ENCODE results near the gene SLC5A3. TPM values are rescaled to one million over a fixed set of nuclear protein-coding genes. Genes with fewer than 3 reads are reported as not detected.
A peak's percentile ranks its signal among the peaks of the same experiment; 100 is the strongest.

The SLC5A3 gene
- total and polyA plus RNA-seq, 2 experiments from 2014 or later = 6.2 to 32.7 TPM

DNA sequence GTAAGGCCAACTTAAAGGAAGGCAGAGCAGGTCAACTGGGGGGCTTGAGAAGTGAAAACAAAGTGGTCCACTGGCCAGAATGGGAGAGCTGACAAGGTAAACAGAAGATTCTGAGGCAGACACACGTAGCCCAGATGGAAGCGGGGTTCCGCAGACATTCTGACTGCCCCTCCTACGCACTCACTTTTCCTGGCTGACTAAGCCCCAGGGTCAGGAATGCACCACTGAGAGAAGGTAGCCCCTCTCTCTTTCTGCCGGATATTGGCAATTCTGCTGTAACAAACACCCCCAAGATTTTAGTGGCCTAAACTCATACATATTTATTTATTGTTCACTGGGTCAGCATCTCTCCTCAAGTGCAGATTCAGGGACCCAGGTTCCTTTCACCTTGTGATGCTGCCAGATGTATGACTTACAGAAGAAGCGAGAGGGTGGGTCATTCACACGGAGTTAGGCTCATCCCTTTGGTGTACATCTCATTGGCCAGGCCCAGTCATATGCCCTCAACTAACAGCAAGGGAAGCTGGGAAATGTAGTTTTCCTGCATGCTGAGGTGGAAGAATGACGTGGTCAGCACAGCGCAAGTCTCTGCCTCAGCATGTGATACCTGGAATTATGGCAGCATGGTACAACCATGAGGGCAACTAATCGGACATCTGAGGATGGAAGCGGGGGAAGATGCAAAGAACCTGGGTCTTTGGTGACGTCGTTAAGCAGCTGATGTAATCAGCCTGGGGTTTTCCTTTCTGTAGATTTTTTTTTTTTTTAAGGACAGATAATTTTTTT, 43.4 kb upstream of the SLC5A3 start:
- H3K36me3 ChIP-seq (ENCODE audit: insufficient read depth) = no peaks in the 10 kb centered on the region
- no peaks in the 10 kb centered on the region for H3K9me3 Mint-ChIP-seq
- H3K4me3 ChIP-seq = peak overlapping the region; percentile 31; the same call in 1 of the 2 replicates
- H3K27ac ChIP-seq (ENCODE audit: low read depth) = no peak overlapping the region
- peak; percentile 87 for TF ChIP-seq CREB1 (CRISPR knock-in tag; IDR thresholded peaks at IDR 0.05; ENCODE audit: low read depth)
- TF ChIP-seq EZH2 (IDR thresholded peaks at IDR 0.05; ENCODE audit: low read depth, unreplicated experiment) = no peak
- TF ChIP-seq ETS1 (IDR thresholded peaks at IDR 0.05) = peak; percentile 88
- TF ChIP-seq ZNF114 (CRISPR knock-in tag; IDR thresholded peaks at IDR 0.05) = no peak
- peak; percentile 53 for TF ChIP-seq POLR2AphosphoS5 (IDR thresholded peaks at IDR 0.05; ENCODE audit: low read depth)
- H2AFZ ChIP-seq = peak overlapping the region; percentile 45; the same call in 1 of the 2 replicates
- no peaks in the 10 kb centered on the region for H3K36me3 Mint-ChIP-seq (ENCODE audit: low read depth)
- peak overlapping the region; percentile 56 for H3K4me3 Mint-ChIP-seq
- peak; percentile 95 for DNase-seq (ENCODE audit: low spot score)
- peak overlapping the region; percentile 45 for H3K4me2 ChIP-seq
- H3K27ac Mint-ChIP-seq = peak overlapping the region; percentile 87
- no peaks in the 10 kb centered on the region for H3K27me3 Mint-ChIP-seq (ENCODE audit: insufficient read depth, low read depth, poor library complexity)
- peaks cover 17% of the 10 kb centered on the region for H3K4me1 Mint-ChIP-seq
- no peaks in the 10 kb centered on the region for H3K4me1 ChIP-seq (ENCODE audit: insufficient read depth)
- H3K27me3 ChIP-seq (ENCODE audit: insufficient read depth) = no peaks in the 10 kb centered on the region
- ATAC-seq = peak; percentile 99
- no peaks in the 10 kb centered on the region for H3K79me2 ChIP-seq (replicated peaks; ENCODE audit: insufficient read depth)
- H4K20me1 ChIP-seq (replicated peaks; ENCODE audit: insufficient read depth) = no peaks in the 10 kb centered on the region
- H3K9me2 ChIP-seq (ENCODE audit: insufficient read depth) = no peaks in the 10 kb centered on the region
- no peaks in the 10 kb centered on the region for H3F3A ChIP-seq (replicated peaks; ENCODE audit: low read depth)

- H3K36me3 ChIP-seq (ENCODE audit: insufficient read depth) = no peaks in the 10 kb centered on the region
- H3K79me2 ChIP-seq (replicated peaks; ENCODE audit: insufficient read depth) = no peaks in the 10 kb centered on the region
- no peaks in the 10 kb centered on the region for H4K20me1 ChIP-seq (replicated peaks; ENCODE audit: insufficient read depth)
- DNase-seq (ENCODE audit: low spot score) (no peak), ATAC-seq (no peak)
- H3K27ac ChIP-seq (ENCODE audit: low read depth) = no peak overlapping the region
- H2AFZ ChIP-seq = no peak overlapping the region
- Mint-ChIP-seq H3K4me3 (no peak overlapping the region), H3K9me3 (no peaks in the 10 kb centered on the region), H3K36me3 (ENCODE audit: low read depth) (no peaks in the 10 kb centered on the region), H3K27me3 (ENCODE audit: insufficient read depth, low read depth, poor library complexity) (no peaks in the 10 kb centered on the region), H3K4me1 (peaks cover 31% of the 10 kb centered on the region), H3K27ac (no peak overlapping the region)
- H3K4me1 ChIP-seq (ENCODE audit: insufficient read depth) = no peaks in the 10 kb centered on the region; the same call in 1 of the 2 replicates
- H3K4me3 ChIP-seq = no peak overlapping the region
- no peaks in the 10 kb centered on the region for H3F3A ChIP-seq (replicated peaks; ENCODE audit: low read depth)
- 0 out of 2 replicates have a peak, but pooled peaks cover 4% of the 10 kb centered on the region for H3K9me2 ChIP-seq (ENCODE audit: insufficient read depth)
- H3K27me3 ChIP-seq (ENCODE audit: insufficient read depth) = no peaks in the 10 kb centered on the region
- no peak overlapping the region for H3K4me2 ChIP-seq
- no peak for TF ChIP-seq CREB1 (CRISPR knock-in tag; IDR thresholded peaks at IDR 0.05; ENCODE audit: low read depth)
Measured at GRCh38 chr21:34031835-34032370, 41.5 kb upstream of the SLC5A3 start.

- Histone ChIP-seq H3K36me3 (ENCODE audit: insufficient read depth) (no peaks in the 10 kb centered on the region), H3K9me2 (ENCODE audit: insufficient read depth) (0 out of 2 replicates have a peak, but pooled peaks cover 9% of the 10 kb centered on the region), H4K20me1 (replicated peaks; ENCODE audit: insufficient read depth) (no peaks in the 10 kb centered on the region), H3K27ac (ENCODE audit: low read depth) (no peak overlapping the region), H3K4me1 (ENCODE audit: insufficient read depth) (no peaks in the 10 kb centered on the region; the same call in 1 of the 2 replicates), H3K79me2 (replicated peaks; ENCODE audit: insufficient read depth) (no peaks in the 10 kb centered on the region), H3F3A (replicated peaks; ENCODE audit: low read depth) (no peaks in the 10 kb centered on the region), H3K4me2 (no peak overlapping the region), H3K4me3 (no peak overlapping the region), H2AFZ (0 out of 2 replicates have a peak overlapping the region, but pooled peaks have one; percentile 11), H3K27me3 (ENCODE audit: insufficient read depth) (no peaks in the 10 kb centered on the region)
- Mint-ChIP-seq H3K9me3 (no peaks in the 10 kb centered on the region), H3K27me3 (ENCODE audit: insufficient read depth, low read depth, poor library complexity) (no peaks in the 10 kb centered on the region), H3K27ac (no peak overlapping the region), H3K36me3 (ENCODE audit: low read depth) (no peaks in the 10 kb centered on the region), H3K4me1 (peaks cover 30% of the 10 kb centered on the region), H3K4me3 (no peak overlapping the region)
- DNase-seq (ENCODE audit: low spot score) = peak; percentile 23
- no peak; the same call in 2 of the 3 replicates for ATAC-seq
- TF ChIP-seq CTCF (conservative IDR thresholded peaks at IDR 0.05; ENCODE audit: low read depth in 2 of 2) (no peak), NANOG (IDR thresholded peaks at IDR 0.05; ENCODE audit: borderline replicate concordance) (no peak), ETS1 (IDR thresholded peaks at IDR 0.05) (no peak), EZH2 (IDR thresholded peaks at IDR 0.05; ENCODE audit: low read depth, unreplicated experiment) (no peak), STAT1 (IDR thresholded peaks at IDR 0.05; ENCODE audit: unreplicated experiment) (no peak), POLR2AphosphoS5 (IDR thresholded peaks at IDR 0.05; ENCODE audit: low read depth) (no peak), ZNF114 (CRISPR knock-in tag; IDR thresholded peaks at IDR 0.05) (no peak)
Measured at GRCh38 chr21:34034369-34035014, 38.9 kb upstream of the SLC5A3 start.

Data from GM23338 (cell line).